ENCODE measurements around the gene NR2F1.

The NR2F1 gene

DNA sequence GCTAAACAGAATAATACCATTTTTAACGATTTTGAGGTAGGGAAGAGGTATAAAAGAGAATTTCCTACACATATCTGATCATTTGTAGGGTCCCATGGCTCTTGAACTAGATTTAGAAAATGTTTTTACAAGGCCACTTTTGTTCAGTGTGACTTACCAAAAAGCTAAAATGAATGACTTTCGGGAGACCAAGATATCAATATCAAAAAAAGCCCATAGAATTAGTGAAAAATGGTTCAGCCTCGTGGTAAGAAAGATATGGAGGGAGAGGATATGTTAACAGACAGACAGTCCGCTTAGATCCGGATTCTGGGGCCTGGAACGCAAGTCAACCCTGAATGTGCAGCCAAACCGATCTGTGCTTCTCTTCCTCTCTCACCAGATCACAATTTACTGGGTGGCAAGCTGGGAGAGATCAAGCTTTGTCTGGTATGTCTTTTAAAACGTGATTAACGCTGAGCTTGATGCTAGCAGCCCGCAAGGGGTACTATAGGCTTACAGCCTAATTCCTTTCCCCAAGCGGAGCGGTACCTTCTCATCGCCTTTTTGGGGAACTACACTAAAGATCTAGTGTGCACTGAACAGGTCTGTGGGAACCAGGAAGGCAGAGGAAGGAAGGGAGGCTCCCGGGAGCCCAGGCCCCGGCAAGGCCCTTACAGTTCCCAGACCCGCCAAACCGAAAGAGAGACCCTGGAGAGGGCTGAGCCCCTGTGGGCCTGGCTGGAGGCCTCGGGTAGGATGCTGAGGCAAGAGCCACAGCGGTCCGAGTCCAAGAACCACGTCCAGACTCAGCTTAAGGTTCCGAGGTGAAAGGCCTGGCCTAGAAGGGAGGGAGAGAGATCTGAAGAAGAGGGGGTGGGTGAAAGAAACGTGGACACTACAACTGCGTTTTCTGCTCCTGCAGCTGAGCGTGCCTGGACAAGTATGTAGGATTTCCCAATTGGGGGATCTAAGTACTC is 4.9 kb upstream of the NR2F1 start:
- no peak for DNase-seq (ENCODE audit: low spot score)

DNA sequence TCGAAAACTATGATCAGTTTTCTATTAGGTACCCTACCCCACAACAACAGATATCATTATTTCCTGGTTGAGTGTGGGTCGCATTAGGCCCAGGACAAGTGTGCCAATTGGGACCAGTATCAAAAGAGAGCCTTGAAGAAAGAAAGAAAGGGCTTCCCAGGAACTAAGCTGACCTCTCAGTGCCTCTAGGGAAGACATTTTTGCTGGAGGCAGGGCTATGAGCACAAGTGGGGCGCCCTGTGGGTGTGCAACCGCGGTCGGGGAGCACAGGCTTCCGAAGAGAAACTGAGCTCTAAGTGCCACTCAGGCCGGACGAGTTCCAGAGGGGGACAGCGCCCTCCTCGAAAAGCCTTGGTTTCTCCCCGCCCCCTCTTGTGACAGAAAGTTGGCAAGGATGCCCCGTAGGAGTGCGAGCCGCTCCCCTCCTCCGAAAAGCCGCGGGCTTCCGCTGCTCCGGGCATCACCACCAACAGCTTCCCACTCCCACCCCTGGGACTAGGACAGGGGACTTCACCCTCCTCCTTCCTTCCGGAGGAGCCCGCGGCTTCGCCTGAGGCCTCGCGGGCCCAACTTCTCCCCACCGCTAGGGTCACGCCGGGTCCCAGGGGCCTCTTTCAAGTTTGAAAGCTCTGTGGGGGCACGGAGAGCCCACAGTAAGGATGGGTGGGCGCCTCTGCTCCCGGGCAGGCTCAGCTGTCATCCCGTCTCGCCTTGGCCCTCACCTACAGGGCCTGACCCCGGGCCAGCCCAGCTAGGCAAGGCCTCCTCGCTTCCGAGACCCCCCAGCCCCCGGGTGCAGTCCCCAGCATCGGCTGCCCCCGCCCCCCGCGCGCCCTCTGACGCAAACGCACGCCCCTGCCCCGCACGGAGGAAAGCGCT is 4.0 kb upstream of the NR2F1 start:
- DNase-seq (ENCODE audit: low spot score) = no peak

DNA sequence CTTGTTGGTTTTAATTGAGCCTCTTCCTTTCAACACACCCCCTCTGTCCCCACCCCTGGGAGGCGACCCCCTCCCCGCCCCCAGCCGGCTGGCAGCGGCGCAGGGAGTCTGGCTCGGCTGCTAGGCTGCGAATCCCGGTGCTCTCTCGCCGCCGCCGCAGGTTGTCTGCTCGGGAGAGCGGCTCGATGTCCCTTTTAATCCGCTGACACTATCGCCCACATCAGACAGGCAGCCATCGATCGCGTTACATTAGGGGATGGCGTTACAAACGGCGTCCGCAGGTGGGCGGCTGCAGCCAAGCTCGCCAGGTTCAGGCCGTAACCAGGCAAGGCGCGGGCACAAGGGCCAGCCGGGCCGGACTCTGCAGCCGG is 3.3 kb upstream of the NR2F1 start:
- DNase-seq (ENCODE audit: low spot score) = no peak

DNA sequence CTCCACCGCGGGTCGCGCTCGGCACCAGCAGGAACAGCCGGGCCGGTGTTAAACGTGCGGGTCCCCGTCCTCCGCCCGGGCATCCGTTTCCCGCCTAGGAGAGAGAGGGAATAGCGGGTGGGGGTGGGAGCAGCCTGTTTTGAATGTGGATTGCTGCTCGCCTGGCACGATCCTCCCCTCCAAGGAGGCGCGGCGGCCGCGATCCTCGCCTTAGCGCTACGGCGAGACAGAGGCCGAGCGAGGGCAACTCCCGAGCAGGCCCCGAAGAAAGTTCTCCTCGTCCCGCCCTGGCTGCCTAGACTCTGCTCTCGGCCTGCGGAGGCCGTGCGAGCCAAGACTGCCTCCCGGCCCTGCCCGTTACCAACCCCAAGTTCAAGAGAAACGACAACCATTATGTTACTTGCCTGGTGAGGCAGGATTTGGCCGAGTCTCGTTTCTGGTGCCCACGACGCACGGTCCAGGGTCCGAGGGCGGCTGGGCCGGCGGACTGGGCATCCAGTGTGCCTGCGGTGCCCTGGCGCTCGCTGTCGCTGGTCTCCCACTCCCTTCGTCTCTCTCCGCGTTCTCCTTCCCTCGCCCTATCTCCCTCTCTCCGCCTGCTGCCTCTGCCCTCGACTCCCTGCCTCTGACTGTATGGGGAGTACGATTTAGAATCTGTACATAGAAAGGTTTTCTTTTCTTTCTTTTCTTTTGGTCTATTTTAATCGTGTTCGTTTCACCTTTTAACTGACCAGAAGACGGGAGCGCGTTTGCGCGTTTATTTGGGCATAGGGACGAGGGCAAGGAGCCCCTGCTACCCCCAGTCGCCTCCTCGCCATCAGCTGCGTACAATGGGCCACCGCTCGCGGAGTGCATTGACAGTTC is 2.7 kb upstream of the NR2F1 start:
- no peak for DNase-seq (ENCODE audit: low spot score)

DNA sequence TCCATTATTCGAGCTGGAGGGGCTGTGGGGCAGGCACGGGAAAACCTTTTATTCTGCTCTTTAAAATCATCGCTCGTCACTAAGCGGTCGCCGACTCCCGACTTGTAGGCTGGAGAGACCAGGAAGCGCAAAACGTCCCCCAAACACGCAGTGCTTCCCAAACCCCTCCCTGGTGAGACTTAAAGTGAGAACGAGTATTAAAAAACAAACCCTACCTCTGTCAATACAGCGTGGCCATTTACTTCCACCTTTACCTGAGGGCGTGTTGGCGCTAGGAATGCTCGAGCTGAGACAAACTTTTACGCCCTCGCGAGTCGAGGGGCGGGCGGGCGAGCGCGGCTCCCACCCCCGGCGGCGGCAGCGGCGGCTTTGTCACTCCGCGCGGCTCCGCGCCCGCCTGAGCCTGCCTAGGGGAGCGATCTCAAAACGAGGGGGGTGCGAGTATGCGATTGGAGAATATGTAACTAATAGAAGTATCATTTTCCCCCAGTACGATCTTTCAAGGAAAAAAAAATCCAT is 2.0 kb upstream of the NR2F1 start, which contains the start of gene NR2F1-AS1:
Gene NR2F1-AS1 (minus strand): TSS at position 293 of the 519 bp plus-strand sequence.
- DNase-seq (ENCODE audit: low spot score) = no peak

DNA sequence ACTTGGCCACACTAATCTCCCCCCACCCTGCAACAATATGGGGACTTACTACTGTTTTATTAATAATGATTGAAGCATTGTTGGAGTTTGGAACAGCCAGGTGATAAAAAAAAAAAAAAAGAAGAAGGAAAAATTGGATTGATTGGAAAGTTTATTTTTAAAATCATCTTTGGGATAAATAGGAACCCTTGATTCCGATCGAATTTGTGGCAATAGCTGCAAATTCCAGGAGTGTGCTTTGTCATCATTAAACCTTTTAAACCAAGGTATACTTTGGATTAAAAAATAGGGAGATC is 907 bp upstream of the NR2F1 start:
- no peak for DNase-seq (ENCODE audit: low spot score)

DNA sequence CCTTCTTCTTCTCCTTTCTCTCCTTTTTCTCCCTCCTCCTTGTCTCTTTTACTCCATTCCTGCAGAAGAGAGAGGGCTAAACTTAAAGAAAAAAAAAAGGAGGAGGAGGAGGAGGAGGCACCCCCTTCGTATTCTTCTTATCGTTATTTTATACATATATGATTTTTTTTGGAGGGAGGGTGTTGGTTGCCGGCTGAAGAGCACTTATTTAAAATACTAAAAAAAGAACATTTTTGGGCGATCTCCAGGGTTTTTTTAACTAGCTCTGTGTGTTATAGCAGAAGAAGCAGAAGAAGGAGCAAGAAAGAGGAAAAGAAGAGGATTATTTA is 381 bp downstream of the NR2F1 start:
- peak; percentile 34 for DNase-seq (ENCODE audit: low spot score)

DNA sequence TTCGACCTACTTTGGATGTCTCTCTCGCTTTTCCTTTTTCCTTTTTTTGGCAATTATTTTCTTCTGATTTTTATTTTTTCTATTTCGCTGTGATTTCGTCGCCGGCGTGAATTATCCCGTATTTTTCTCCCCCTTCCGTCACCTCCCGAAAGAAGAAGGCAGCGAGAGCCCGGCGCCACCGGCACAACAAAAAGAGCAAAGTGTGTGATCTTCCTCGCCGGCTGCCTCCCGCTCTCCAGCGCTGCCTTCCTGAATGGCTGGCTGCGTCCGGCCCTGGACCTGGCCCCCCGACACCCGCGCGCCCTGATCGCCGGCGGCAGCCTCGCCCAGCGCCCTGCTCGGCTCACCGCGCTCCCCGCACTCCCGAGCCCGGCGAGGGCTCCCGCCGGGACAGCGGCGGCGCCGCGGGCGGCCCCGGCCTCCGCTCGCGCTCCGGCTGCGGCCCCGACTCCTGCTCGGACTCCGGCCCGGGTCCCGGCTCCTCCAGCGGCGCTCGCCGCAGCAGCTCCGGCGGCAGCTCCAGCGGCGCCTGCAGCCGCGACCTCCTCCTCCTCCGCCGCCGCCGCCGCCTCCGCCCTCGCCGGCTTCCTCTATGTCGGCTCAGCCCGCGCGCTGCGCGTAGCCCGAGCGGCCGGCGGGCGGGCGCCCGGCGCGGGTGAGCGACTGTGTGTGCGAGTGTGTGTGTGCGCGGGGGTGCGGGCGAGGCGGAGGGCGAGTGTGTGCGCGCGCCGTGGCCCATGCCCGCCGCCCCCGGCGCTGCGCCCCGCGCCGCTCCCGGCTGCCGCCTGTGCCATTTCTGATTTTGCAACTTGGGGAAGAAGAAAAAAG is 960 bp downstream of the NR2F1 start:
- DNase-seq (ENCODE audit: low spot score) = peak; percentile 69

DNA sequence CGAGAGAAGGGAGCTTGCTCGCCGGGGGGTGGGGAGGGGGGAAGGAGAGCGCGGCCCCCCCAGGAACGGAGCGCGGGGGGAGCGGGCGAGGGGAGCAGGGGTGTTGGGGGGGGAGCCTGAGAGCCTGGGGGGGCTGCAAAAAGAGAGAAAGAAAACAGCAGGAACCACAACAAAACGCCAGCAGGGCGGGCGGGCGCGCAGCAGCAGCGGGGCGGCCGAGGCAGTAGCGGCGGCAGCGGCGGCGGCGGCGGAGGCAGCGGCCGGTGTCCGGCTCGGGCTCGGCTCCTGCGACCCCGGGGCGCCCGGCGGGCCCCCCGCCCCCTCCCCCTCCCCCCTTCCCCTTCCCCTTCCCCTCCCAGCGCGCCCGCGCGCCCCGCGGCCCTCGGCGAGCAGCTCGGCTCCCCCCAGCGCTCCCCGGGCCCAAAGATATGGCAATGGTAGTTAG is 1.6 kb downstream of the NR2F1 start:
- no peak for DNase-seq (ENCODE audit: low spot score)

DNA sequence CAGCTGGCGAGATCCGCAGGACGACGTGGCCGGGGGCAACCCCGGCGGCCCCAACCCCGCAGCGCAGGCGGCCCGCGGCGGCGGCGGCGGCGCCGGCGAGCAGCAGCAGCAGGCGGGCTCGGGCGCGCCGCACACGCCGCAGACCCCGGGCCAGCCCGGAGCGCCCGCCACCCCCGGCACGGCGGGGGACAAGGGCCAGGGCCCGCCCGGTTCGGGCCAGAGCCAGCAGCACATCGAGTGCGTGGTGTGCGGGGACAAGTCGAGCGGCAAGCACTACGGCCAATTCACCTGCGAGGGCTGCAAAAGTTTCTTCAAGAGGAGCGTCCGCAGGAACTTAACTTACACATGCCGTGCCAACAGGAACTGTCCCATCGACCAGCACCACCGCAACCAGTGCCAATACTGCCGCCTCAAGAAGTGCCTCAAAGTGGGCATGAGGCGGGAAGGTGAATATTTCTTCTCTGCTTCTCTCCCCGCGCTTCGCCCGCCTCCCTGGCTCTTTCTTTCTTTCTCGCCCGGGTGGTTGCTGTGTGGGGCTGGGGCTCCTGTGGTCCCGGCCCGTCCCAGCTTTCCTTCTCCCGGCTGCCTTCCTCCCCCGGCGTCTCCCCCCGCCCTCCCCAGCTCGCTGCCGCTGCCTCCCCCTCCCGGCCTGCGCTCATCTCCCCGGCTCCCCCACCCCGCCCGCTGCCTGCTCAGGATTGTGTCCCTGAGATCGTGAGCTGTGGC is 2.2 kb downstream of the NR2F1 start:
- DNase-seq (ENCODE audit: low spot score) = peak; percentile 67

DNA sequence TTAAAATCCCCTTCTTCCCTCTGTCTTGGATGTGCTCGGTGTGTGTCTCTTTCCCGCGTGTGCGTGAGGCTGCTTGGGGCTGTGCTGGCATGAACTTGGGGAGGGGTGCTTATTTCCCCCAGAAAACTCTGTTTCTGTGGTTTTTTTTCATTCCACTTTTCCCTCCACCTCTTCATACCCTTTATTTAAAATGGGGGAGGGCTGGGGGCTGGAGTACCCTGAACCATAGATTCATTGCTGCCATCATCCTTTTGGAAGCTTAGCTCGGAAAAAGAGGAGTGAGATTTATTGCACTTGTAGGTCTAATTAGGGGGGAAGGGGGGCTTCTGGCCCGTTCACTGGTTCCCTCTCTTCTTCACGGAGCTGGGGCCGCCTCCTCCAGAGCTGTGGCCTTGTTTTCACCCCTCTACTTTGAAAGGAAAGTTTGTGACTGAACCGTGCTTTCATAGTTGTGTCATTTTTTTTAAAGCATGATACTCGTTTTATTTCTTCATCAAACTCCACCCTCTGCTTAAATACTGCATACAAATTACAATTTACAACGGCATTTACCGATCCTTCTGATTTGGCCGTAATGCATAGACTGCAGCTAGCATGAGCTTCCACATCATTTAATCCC is 2.9 kb downstream of the NR2F1 start:
- DNase-seq (ENCODE audit: low spot score) = peak; percentile 60

DNA sequence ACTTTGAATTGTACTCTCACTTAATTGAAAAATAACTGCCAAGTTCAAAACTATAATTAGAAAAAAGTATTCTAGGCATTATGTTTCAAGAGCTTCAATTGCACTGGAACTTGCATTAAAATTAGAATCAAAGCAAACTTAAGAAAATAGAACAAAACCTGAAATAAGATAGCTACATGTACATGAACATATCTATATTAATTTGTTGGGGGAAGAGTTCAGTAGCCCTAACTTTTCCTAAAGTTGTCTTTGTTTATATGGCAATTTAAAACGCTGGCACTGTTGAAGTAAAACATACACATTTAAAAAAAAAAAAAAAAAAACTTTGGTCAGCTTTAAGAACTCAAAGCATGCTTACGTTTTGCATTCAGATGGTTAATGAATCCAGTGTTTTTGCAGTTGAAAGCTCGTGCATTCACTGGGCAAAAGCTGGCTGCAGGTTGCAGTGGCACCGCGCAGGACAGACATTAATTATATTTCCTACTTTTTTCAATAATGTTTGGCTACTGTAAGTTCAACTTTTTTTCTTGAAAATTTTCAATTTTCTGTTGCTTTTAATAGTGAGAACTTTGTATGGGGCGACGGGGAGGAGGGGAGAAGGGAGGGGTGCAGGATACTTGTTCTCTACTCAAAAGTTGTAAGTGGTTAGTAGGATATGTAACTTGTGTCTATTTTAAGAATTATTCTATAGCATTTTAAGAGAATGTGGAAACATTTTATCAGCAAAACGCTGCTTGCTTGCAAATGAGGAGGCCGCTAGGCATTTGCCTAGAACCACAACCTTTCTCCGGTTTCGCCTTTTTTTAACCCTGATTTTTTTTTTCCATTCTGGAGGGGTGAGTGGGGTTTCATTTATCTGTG is 3.9 kb downstream of the NR2F1 start:
- peak; percentile 55 for DNase-seq (ENCODE audit: low spot score)

DNA sequence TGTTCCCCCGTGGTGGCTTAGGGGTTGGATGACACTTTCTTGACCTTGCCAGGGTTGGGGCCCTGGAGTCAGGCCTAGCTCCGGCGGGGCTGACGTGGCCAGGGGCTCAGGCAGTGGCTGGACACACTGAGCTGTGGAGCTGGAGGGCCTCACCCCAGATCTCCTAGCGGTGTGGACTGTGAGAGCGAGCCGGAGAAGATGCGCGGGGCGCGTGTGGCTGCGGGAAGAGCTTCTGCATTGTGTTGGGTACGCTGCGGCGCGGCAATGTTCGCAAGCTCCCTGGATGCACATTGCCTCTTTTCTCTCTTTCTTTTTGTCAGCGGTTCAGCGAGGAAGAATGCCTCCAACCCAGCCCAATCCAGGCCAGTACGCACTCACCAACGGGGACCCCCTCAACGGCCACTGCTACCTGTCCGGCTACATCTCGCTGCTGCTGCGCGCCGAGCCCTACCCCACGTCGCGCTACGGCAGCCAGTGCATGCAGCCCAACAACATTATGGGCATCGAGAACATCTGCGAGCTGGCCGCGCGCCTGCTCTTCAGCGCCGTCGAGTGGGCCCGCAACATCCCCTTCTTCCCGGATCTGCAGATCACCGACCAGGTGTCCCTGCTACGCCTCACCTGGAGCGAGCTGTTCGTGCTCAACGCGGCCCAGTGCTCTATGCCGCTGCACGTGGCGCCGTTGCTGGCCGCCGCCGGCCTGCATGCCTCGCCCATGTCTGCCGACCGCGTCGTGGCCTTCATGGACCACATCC is 4.8 kb downstream of the NR2F1 start:
- peak; percentile 75 for DNase-seq (ENCODE audit: low spot score)

DNA sequence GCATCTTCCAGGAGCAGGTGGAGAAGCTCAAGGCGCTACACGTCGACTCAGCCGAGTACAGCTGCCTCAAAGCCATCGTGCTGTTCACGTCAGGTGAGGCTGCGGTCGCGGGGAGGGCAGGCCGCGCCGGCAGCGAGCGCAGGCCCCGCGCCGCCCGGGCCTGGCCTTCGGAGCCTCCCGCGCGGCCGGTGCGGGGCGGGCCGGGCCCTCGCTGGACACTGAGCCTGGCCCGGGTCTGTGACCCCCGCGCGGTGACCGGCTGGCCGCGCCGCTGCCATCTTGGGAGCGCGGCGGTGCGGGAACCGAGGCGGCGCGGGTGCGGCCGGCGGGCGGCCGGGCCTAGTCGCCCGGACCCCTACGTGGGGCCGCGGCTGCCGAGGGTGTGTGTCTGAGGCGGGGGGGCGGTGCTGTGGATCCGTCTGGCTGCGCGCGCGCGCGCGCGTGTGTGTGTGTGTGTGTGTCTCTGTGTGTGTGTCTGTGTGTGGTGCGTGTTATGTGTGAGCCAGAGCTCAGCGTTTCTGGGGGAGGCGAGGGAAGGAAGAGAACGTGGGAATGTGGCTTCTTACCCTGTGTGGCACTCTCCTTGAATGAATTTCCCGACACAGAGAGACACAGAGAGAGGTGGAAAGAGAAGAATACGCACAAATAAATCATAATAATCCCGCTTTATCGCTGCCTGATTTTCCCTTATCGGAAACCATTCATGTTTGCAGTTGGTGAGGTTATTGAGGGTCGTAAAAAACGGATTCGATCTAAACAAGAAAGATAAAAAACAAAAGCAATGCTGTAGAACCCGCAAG is 5.5 kb downstream of the NR2F1 start:
- peak; percentile 50 for DNase-seq (ENCODE audit: low spot score)

DNA sequence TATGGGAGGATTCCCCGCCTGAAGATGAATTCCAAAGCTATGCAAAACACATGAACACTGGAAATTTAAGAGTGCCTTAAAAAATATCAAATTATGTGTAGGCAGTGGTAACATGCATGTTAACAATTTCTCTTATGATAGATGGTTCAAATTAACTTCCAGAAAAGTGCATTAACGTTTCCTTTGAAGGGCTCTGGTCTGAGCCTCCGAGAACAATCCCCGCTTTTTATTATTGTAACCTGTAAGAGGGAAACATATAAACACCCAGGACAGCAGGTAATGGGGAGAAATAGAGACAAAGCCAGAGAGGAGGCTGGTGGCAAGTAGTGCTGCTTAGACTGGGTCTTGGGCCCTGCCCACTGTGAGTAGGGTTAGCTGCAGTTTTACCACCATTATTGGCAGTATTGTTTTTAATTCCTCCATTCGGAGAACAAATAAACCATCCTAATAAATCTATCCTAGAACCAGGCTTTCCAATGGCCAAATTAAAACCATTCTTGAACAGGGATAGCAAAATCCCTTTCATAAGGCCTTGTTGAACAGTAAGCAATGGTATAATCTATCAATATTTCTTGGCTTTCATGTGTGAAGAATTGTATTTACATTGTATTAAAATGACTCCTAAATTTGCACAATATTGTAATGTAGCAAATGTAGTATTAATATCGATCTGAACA is 6.3 kb downstream of the NR2F1 start:
- DNase-seq (ENCODE audit: low spot score) = peak; percentile 30

DNA sequence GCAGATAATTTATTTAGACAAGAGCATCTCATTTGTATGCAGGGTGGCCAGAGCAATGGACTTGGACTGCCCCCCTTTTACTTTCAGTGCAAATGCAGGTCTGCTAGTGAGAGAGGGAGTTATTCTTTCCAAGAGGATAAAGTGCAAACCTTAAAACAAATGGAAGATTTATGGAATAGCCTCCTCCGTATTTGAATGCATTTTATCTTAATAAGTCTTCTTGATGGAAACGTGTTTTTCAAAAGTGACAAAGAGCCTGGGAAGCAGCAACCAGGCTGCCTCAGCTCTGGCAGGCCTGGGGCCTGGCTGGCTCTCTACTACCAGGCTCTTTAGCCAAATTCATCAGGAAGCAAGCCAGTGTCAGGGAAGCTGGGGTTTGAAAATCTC is 6.8 kb downstream of the NR2F1 start:
- peak; percentile 48 for DNase-seq (ENCODE audit: low spot score)

DNA sequence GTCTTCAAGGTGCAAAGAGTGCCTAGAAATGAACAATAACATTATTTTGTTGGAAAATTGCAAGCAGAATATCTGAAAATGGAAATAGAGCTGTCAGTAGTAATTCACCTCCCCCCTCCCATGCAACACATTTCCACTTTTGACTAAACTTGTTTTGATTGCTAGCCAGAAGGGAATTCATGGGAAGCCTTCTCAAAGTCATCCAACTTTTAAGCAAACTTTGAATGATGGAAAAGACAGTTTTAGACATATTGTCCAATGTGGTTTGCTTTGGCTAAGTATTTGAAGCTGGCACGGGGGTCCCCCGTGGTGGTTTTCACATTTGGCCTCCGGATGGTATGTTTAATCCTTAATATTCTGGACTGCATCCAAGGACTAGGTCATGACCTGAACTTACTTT is 7.5 kb downstream of the NR2F1 start:
- DNase-seq (ENCODE audit: low spot score) = no peak
